Dermis blood vessel endothelial cell (primary cell): ENCODE results near the gene APBB3. TPM values are rescaled to one million over a fixed set of nuclear protein-coding genes. Genes with fewer than 3 reads are reported as not detected.

Experiments
- DNase-seq: peaks from one replicate; pipeline ENCODE4 v3.0.0; 2010
- total RNA-seq: library from RNA; depleted of rRNA; stranded (reverse); fragments of >200 nt; gene quantifications from 2 replicates; pipeline ENCODE4 v1.2.3, GENCODE V29; 2014

APBB3 gene
- total RNA-seq, 1 donor from 2014 or later, result 16.2 TPM

DNA sequence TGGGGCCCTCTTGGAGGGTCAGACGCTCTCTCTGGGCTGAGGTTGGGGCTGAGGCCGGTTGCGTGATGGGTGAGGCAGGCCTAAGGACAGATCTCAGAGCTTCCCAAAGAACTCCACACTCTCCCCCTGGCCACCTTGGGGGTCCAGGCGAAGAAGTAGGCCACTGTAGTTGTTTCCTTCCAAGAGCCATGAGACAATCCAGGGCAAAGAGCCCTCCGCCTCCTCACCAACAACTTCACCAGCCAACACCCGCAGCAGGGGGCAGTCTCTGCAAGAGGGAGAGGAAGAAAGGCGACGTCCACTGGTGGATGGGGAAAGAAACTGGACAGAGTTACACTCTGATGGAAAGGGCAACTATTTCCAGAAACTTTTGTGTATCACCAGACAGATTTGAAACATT lies 10.9 kb upstream of the APBB3 start:
- DNase-seq, result peak; percentile 59

DNA sequence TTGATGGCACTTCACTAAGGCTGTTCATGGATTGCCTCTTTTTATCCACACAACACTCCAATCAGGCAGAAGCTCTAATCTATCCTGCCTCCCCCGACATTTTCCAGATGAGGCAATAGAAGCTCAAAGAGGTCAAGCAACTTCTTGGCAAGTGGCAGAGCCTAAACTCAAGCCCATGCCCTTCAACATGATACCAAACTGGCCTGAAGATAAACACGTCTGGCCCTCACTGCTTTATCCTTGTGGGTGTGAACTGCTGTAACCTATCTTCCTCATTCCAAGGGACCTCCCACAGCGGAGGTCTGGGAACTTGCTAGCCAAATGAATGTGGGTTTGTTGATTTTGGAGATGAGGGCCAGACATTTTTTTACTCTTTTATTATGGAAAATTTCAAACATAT lies 9.8 kb upstream of the APBB3 start:
- DNase-seq, result no peak

DNA sequence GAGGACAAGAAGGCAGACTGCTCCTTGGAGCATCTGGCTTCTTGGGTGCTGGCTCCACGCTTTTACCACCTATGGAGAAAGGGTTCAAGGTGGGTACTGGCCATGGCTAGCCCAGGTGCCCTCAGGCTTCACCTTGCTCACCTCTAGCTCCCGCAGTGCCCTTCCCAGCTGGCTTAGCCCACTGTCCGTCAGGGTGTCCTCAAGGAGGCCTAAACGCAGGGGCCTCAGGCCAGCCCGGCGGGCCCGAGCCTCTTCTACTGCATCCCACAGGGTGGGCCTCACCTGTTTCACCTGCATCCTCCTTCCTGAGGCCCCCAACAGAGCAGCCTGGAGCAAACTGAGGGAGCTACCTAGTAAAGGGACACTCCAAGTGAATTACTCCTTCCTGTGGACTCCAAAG lies 9.3 kb upstream of the APBB3 start:
- no peak for DNase-seq

DNA sequence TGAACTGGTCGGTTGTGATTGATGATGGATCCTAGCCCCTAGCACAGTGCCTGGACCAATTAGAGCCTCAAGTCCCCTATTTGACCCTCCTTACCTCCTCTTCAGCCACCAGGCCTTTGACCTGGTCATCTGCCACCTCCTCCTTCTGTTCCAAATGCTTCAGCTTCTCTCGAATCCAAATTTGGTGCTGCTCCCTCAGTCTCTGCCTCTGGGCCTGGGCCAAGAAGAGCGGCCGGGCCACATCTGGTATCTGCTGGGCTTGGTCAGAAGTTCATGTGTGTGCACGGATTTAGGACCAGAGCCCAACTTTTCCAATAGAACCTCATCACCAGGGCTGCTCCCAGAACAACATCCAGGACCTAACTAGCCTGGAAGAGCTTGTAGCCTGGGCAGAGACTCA lies 6.7 kb upstream of the APBB3 start:
- DNase-seq, result no peak

DNA sequence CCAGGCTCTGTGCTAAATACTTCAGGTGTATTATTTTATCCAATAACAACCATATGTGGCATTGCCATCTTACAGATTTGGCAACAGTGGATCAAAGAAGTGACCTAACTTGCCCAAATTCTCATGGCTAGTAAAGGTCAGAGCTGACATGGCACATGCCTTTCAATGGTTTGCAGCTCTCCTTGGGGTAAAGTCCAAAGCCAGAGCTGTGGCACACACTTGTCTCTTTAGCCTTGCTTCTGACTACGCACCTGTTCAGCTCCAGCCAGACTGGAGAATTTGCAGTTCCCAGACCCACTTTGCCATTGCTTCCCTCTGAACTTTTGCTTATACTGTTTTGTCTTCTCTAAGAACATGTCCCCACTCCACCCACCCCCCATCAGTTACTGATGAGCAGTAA lies 6.1 kb upstream of the APBB3 start:
- no peak for DNase-seq

DNA sequence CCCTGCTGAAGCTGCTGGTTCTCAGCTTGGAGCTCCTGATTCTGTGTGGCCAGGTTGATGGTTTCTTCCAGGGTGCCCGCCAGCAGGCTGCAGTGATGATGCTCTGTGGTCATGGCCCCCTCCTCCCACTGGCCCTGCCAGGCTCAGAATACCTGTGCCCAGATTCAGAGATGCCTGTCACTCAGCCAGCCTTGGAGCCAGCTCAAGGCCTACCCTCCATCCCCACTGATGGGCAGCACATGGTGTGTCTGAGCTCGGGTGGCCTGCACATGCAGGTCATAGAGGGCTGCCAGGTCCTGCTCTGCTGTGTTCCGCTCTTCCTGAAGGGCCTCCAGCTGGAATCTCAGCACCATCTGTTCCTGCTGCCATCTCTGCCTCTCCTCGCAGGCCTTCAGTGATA lies 5.7 kb upstream of the APBB3 start:
- no peak for DNase-seq

DNA sequence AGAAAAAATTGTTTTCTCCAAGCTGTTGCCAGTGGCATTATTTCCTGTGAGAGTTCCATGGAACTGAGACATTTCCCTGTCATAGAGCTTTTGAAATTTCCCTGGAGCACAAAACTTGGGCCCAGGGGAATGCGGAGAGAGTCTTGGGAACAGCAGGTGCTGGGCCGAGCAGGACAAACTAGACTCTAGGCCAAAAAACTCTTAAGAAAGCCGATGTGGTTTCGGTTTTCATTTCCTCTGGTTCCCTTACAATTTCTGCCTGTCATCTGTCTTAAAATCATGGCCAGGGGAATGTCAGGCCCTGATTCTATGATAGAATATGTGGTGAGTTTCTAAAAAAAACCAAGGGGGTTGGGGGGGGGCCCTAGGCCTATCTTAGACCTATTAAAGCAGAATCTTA lies 4.8 kb upstream of the APBB3 start:
- no peak for DNase-seq

DNA sequence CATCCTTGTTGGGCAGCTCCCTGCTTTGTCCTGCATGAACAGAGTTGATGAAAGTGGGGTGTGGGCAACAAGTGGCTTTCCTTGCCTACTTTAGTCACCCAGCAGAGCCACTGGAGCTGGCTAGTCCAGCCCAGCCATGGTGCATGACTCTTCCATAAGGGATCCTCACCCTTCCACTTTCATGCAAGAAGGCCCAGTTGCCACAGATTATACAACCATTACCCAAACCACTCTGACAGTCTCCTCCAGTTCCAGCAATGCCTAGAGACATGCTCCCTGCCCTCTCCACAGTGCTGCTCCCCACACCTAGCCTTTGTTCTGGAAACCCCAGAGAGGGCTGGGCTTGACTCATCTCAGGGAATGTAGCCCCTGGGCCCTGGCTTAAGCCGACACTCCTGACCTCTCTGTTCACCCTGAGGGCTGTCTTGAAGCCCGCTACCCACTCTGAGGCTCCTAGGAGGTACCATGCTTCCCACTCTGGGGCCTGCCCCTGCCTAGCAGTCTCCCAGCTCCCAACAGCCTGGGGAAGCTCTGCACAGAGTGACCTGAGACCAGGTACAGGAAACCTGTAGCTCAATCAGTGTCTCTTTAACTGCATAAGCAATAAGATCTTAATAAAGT lies 4.2 kb upstream of the APBB3 start:
- DNase-seq, result no peak

DNA sequence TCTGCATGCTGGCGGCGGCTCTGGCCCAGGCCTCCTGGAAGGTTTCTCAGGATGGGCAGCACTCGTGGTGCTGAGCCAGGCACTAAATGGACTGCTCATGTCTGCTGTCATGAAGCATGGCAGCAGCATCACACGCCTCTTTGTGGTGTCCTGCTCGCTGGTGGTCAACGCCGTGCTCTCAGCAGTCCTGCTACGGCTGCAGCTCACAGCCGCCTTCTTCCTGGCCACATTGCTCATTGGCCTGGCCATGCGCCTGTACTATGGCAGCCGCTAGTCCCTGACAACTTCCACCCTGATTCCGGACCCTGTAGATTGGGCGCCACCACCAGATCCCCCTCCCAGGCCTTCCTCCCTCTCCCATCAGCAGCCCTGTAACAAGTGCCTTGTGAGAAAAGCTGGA lies 3.5 kb upstream of the APBB3 start:
- DNase-seq, result no peak

DNA sequence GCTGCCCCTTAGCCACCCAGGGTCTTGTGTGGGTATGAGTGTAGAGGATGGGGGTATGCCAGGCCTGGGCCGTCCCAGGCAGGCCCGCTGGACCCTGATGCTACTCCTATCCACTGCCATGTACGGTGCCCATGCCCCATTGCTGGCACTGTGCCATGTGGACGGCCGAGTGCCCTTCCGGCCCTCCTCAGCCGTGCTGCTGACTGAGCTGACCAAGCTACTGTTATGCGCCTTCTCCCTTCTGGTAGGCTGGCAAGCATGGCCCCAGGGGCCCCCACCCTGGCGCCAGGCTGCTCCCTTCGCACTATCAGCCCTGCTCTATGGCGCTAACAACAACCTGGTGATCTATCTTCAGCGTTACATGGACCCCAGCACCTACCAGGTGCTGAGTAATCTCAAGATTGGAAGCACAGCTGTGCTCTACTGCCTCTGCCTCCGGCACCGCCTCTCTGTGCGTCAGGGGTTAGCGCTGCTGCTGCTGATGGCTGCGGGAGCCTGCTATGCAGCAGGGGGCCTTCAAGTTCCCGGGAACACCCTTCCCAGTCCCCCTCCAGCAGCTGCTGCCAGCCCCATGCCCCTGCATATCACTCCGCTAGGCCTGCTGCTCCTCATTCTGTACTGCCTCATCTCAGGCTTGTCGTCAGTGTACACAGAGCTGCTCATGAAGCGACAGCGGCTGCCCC lies 2.9 kb upstream of the APBB3 start:
- DNase-seq, result no peak

DNA sequence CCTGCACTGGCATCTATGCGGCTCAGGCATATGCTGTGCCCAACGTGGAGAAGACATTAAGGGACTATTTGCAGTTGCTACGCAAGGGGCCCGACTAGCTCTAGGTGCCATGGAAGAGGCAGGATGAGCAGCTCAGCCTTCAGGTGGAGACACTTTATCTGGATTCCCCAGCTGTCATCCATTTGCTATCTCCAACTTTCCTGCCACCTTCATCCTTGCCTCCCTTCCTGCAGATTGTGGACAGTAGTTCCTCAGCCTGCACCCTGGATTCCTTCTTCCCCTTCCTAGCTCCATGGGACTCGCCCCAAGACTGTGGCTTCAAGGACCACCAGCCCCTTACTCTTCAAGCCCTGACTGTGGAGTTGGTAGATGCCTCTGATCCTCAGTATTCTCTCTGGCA lies 2.3 kb upstream of the APBB3 start:
- no peak for DNase-seq

DNA sequence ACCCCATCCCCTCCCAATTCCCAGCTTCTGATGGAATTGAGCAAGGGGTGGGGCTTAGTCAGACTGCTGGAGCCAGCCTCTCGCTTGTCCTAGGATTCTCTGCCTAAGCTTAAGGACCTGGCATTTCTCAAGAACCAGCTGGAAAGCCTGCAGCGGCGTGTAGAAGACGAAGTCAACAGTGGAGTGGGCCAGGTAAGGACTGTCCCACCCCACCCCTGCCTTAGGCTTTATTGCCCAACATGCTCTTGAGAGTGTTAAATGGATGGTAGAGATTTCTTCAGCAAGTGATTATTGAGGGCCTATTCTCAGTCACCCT lies 1.3 kb upstream of the APBB3 start:
- DNase-seq, result no peak

DNA sequence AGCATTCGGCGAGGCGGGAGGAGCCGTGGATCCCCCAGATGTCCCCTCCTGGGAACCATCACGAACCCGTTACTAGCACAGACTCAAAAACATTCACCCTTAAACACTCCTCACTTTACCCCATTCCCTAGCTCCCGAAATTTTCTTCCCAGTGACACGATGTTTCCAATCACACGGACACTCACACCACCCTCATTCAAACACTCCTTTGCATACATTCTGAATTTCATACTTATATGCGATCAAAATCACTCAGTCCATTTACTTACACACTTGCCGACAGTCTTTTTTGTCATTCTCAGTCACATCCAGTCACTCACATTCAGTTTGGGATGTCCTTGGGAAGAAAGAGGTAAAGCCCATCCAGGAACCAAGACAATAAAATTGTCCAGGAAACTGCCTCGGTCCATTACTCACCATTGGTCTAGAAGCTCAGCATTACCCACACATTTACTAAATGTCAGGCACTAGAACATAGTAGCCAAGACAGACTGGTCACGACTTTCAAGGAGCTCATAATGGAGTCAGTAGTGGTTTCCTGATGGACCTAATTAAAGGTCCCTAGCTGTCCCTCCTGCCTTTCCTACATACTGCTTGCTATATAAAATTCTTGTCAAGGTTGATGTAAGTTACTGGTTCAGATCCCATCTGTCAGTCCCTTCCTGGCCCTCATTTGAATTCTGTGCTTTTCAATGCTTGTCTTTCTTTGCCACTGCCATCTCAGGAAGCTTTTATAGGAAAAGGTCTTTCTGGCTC lies 804 bp upstream of the APBB3 start:
- DNase-seq, result peak; percentile 62

DNA sequence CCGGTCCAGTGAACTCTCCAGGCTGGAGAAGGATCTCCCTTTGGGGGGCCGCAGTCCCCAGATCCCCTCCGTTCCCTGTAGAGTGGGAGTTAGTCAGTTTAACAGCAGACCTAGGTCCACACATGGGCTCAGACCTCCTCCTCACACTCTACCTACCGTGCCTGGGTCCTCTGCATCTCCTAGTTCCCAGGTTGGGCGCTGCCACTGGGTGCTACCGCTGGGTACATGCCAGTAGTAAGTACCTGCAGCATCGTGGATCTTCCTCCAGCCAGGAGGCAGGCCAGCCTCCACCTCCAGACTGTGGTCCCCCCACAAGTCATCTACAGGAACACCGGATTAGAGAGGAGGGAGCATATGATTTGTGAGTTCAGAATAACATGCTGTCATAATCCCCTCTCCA lies 802 bp downstream of the APBB3 start:
- no peak for DNase-seq

DNA sequence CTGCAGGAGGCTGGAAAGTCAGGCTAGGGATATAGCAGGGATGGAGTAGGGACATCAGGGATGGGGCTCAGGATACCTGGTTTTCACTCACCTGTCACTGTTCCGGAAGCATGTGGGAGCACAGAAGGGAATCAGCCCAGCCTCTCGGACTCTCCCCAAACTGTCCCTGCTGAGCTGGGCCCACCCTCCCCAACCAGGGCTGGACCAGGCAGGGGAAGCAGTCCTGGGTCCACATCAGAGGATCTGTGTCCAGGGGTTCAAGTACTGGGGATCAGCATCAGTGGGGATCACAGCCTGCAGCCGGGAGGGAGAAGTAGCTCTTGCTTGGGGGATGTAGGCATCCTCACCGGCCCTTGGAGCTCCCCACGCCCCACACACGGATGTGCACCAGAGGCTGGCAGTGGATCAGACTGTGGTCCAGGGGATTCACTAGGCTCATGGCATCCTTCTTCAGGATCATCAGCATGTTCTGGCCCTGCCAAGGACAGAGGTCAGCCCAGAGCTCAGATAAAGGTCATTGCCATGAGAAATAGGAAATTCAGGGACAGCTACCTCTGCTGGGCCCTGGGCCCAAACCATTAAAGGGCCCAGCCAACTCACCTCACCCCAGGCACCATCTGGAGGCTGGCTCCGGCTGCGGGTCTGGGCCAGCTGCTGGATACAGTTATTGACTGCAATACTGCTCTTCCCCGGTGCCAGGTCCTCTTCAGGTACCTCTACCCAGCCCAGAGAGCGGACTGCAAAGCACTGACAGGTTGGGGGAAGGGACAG lies 2.5 kb downstream of the APBB3 start:
- no peak for DNase-seq

DNA sequence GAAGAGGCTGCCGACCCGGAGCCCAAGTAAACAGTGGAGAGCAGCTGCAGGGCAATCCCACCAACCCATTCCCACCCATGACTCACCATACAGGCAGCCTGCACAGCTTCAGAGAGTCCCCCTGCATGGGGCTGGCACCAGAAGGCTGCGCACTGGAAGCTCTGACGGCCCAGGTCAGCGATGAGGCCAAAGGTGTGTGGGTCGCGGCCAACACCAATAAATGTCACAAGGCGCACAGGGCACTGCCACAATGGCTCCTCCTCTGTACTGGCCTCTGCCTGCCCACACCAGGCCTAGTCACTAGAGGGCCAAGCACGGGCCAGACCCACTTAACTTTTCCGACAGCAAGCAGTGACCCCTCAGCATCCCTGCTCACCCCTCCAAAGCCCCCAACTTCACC lies 4.2 kb downstream of the APBB3 start:
- no peak for DNase-seq

DNA sequence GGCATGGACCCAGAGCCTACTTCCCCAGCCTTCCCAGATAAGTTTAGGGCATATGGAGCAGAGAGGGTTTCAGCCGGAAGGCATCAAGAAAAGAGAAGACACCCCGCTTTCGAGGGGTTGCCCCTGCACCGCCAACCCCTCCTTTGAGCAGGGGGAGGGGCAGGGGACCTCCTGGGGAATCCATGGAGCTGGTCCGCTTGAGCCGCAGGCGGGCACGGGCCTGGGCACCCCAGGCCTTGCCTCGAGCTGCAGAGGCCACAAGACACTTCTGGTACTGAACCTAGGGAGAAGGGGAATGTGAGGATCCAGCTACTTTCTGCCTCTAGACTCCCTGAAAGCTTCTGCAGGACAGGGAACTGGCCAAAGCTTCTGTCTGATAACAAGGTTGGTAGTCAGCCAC lies 5.9 kb downstream of the APBB3 start:
- no peak for DNase-seq

DNA sequence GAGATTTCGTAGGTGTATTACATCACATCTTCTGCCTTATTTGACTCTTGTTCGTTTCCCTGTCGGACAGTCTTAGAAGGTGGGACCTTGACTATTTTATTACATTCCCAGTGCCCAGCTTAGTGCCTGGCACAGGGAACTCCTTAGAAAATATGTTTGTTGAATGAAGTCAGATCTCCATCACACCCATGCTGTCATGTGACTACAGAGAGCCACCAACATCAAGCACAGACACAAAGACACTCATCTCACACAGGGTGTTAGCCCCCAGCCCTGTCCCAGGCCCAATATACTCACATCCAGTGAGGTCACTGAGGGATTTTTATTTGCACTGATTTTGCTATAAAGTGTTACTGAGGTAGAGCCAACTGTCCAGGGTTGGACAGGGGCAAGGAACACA lies 6.4 kb downstream of the APBB3 start:
- no peak for DNase-seq

DNA sequence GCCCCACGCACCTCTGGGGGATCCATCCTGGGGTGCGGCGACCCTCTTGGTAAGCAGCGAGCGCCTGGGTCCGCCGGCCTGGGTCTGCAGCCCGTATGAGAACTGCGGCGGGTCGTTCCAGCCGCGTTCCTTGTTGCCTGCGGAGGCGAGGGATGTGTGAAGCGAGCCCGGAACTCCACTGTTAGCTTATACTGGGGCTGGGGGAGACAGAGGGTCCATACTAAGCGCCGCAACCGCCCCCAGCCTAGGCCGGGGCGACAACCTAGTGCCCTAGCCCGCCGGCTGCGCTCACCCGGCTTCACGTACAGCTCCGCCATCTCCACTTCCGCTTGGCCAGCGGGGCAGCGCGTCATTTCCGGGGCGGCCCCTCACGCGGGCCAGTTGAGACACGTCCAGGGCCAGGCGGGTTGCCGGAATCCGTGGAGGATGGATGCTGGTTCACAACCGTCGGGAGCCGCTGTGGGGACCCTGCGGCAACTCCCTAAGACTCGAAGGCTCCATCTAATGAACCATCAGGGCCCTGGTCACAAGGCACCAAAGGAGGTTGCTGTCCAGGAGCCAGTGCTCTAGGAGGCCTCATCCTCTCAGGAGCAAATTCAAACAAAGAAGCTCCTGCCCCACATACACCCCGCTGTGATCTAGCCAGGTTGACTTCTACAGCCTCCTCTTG lies 7.1 kb downstream of the APBB3 start, which contains the start of gene SRA1:
TSS of gene SRA1 (minus strand) at position 338 of the 670 bp plus-strand sequence. CDS start at position 317, 21 bp downstream.
- DNase-seq, result peak; percentile 93

DNA sequence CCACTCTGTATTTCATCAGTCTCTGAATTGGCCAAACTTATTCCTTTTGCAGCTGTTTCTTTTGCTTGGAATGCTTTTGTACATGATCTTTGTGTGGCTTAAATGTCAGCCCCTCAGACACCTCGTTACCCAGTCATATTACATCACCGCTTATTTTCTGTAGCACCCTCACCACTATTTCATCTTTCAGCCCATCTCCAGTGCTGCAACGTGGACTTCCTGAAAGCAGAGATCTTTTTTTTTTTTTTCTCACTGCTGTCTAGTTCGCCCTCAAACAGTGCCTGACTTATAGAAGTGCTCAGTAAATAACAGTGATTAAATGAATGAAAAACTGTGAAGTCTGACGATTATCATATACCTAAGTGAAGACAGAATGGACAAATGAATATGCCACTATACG lies 8.0 kb downstream of the APBB3 start:
- peak; percentile 53 for DNase-seq

DNA sequence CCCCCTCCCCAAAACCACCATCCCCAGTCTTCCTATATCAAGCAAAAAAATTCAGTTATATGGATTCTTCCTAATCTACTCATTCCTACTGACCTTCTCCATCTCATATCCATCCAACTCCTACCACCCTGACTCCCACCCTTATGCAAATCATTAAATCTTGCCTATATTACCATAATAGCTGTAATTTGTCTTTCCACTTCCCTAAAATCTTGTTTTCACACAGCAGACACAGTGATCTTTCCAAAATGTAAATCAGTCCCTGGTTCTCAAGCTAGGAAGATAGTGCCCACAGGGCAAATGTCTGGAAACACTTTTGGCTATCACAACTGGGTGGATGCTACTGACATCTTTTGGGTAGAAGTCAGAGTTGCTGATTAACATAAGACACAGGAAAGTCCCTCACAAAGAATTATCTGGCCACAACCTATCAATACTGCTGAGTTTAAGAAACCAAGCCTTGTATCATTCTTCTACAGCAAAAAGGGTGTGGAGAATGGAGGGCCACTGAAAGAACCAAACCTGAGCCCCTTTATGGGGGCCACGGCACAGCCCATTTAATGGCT lies 8.6 kb downstream of the APBB3 start:
- no peak for DNase-seq

DNA sequence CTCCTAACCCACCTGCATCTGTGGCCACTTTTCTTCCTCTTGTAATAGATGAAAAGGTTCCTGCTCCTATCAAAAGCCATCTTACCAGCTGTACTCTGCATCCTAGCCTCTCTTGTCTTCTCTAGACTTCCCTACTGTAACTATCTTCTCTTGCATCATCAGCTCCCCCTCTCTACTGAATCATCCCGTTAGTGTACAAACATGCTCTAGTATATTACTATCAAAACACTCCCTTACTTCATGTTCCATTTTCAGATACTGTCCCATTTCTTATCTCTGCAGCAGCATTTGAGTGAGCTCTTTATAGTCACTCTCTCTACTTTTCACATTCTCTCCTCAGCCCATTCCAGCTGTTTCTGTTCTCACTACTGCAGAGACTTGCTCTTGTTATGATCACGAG lies 9.9 kb downstream of the APBB3 start:
- DNase-seq, result no peak

DNA sequence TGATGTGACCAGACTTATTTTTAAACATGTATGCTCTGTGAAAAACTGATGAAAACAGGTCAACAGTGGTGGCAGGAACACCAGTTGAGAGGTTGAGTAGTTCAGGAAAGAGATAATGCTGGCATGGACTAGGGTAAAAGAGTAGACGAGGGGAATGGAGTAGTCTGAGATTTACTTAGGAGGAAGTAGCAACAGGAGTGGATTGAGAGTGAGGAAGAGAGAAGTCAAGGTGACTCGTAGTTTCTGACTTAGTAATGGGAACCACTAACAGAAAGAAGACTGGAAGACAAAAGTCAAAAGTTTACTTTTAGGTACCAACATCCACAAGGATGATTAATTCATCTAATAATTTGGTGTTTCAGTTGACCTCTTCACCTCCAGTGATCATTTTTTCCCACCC lies 10.7 kb downstream of the APBB3 start:
- DNase-seq, result no peak
